ENCODE data around the gene VSIG4.
"Not testable (repeated sequence)": the region's sequence is repeated elsewhere in the genome, so short reads cannot be mapped to it uniquely, and the experiment has no call there.

The VSIG4 gene, protein sequence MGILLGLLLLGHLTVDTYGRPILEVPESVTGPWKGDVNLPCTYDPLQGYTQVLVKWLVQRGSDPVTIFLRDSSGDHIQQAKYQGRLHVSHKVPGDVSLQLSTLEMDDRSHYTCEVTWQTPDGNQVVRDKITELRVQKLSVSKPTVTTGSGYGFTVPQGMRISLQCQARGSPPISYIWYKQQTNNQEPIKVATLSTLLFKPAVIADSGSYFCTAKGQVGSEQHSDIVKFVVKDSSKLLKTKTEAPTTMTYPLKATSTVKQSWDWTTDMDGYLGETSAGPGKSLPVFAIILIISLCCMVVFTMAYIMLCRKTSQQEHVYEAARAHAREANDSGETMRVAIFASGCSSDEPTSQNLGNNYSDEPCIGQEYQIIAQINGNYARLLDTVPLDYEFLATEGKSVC

DNA sequence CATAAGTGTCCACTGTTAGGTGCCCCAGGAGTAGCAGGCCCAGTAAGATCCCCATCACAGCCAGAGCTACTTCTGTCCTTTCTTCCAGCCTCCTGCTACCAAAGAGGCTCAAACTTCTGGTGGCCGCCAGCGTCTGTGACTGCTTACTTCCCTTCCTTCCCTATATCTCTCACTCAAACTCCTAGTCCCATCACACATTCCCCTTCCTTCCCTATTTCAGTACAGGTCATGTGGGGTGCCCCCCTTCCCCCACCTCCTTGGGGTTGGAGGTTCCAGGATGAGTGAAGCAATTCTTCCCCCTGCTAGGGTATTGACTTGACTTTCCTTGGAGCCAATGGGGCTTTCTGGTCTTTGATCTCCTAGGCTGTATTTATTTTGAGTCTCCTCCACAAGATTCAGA is at the start of gene VSIG4:
Gene VSIG4, minus strand, starts transcription at position 137 of the 400 bp plus-strand sequence. Its CDS starts 82 bp downstream, at position 55.
- no peak for DNase-seq (ENCODE audit: low read depth, low spot score)

DNA sequence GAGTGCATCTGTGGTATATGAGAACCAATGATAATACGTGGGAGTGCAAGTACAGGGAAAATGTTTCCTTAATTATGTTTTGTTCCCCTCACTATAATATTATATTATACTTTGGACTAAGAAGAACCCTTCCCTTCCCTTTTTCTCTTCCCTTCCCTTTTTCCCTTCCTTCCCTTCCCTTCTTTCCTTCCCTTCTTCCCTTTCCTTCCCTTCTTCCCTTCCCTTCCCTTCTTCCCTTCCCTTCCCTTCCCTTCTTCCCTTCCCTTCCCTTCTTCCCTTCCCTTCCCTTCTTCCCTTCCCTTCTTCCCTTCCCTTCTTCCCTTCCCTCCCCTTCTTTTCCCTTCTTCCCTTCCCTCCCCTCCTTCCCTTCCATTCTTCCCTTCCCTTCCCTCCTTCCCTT is 36.9 kb upstream of the VSIG4 start:
- no peak for DNase-seq (ENCODE audit: low read depth, low spot score)

DNA sequence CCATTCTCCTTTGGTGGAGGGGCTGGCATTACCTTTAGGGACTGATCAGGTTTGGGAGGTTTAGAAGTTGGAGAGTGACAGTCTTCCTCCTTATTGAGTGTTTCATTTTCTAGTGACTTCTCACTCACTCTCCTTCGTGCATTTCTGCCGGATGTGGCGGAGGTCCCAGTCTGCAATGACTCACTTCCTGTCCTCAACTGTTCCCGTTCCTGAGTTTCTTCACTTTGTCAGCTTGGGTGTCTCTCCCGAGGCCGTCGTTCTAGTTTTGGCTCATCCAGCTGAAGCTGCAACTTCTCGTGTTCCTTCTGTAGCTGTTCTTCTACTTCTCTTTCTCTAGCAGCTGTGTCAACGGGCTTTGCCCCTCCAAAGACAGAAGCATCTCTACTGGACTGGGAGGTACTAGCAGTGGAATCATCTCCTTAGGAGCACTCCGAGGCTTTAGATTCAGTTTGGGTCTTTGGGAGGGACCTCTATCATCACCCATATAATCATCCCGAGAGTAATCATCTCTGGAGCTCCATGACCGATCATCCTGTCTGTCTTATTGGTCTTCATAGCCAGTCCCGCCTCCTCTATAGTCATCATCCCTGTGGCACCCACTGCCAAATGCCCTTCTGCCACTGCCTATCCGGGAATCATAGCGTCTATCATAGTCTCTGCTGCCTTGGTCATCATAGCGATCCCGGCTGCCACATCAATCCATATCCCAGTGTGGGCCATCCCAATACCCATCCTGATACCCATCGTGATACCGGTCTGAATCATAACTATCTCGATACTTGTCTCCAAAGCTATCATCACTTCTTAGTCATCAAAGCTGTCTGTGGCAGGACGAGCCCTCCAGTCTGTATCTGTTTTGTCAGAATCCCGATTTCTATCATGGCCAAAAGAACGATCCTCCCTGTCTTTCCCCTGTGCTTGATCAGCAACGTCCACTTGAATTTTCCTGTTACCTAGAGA is 35.3 kb upstream of the VSIG4 start:
- DNase-seq (ENCODE audit: low read depth, low spot score): no peak

DNA sequence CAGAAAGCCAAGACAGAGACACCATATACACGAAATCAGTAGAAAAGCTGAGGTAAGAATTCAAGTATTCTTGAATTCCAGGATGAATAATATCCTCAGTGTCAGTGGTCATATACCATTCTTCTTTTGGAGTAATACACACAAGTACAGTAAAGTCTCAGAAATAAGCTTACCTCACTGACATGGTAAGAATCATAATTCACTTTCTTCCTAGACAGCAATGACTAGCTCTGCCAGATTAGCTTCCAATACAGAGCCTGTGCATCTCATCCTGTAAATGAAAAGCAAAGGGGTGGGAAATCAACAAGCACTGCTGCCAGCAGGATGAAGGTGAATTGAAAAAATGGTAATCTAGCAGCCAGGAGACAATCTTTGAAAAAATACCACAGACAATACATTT is 31.2 kb upstream of the VSIG4 start:
- DNase-seq (ENCODE audit: low read depth, low spot score): no peak

DNA sequence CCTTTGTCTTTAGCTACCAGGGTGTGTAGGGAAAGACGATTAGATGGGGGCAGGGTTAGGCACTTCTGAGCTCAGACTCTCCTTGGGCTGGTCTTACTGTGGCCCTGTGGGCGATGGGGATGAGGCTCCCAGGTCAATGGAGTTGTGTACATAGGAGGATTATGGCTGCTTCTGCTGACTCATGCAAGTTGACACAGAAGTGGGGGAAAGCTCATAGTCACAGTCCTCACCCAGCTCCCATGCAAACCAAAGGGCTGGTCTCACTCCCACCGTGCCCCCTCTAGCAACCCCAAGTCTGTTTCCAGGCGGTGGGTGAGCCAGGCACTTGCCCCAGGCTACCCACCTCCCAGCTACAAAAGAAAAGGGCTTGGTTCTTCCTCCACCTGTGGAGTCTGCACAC is 24.4 kb upstream of the VSIG4 start:
- no peak for DNase-seq (ENCODE audit: low read depth, low spot score)

DNA sequence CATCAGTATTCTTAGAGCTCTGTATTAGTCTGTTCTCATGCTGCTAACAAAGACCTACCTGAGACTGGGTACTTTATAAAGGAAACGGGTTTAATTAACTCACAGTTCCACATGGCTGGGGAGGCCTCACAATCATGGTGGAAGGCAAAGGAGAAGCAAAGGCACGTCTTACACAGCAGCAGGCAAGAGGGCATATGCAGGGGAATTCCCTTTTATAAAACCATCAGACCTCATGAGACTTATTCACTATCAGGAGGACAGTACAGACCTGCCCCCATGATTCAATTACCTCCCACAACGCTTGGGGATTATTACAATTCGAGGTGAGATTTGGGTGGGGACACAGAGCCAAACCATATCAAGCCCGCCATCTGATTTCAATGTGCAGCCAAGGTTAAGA is 17.1 kb upstream of the VSIG4 start:
- not testable (repeated sequence) for DNase-seq (ENCODE audit: low read depth, low spot score)

DNA sequence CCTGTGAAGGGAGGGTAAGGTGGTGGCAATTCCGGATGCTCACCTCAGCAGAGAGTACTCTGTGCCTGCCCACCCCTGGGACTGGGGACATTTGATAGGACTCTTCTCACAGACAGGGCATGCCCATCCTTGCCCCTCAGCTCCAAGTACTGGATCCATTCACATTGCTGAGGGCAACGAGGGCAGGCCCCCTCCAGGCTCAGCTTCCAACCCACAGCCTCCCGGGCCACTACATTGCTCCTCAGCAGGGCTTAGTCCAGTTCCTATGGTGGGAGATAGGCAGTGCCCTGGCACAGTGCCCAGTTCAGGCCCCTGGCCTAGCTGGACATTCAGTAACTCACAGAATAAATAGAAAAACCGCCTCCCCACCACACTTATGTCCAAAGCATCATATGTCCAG is 15.1 kb upstream of the VSIG4 start:
- DNase-seq (ENCODE audit: low read depth, low spot score): no peak

DNA sequence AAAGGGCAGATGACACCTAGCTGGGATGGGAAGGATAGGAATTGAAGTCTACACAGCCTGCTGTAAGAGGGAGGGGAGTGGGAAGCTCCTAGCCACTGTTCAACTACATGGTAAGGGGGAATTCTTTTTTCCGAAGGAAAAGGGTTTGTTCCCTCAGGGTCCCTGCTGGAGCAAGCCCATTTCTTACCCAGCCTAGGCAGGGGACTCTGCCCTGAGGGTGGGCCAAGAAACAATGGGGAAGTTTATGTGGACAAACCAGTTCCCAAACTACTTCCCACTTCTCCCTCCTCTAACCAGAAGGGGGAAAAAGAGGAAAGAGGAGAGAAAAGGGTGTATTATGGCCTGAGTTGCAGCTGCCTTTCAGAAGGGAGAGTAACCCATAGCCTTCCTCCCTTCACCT is 13.5 kb upstream of the VSIG4 start:
- DNase-seq (ENCODE audit: low read depth, low spot score): no peak

DNA sequence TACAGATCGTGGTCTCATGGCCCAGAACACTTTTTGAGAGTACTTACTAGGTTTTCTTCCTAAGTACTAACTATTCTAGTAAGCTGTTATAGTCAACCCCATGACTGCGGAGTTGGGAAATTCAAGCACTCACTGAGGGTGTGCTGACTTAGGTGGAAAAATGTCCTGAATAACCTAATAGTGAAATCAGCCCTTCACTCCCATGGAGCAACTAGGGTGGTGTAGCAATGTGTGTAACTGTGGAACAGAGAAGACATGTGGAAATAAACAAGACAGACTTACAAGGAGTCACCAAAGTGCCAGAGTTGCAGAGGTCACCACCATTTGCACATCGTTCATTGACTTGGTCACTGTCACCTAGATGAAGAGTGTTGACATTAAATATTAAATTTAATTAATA is 12.1 kb upstream of the VSIG4 start:
- no peak for DNase-seq (ENCODE audit: low read depth, low spot score)

DNA sequence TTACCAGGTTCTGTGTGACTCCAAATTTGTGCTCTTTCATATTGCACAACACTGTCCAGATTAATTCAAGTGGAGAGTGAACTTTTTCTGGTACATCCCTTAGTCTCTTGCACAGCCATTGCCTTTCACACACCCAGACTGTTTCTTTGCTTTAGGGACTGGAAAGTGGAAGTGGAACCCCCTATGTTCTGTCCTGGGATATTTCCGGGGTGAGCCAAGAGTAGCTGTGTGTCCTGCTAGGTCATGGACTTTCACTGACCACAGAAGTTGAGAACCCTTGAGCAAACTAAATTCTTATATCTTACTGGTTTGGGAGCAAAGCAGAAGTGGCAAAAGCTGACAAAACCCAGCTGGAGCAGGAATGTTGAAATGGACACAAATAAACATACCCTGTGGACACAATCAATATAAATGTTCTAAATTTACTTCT is 10.3 kb upstream of the VSIG4 start:
- DNase-seq (ENCODE audit: low read depth, low spot score): no peak

DNA sequence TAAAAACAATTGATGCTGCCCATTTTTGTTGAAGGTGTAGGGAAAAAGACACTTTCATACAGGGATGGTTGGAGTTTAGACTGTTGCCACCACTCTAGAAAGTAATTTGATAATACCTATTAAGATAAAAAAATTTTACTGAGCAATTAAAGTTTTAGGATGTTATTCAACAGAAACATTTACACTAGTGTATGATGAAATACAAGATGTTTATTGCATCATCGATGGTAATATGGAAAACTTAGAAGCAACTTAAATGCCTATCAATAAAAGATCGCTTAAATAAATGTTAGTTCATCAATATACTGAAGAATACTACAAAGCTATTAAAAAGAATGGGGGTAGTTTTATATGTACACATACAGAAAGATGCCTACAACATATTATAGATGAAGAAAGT is 9.2 kb upstream of the VSIG4 start:
- no peak for DNase-seq (ENCODE audit: low read depth, low spot score)

DNA sequence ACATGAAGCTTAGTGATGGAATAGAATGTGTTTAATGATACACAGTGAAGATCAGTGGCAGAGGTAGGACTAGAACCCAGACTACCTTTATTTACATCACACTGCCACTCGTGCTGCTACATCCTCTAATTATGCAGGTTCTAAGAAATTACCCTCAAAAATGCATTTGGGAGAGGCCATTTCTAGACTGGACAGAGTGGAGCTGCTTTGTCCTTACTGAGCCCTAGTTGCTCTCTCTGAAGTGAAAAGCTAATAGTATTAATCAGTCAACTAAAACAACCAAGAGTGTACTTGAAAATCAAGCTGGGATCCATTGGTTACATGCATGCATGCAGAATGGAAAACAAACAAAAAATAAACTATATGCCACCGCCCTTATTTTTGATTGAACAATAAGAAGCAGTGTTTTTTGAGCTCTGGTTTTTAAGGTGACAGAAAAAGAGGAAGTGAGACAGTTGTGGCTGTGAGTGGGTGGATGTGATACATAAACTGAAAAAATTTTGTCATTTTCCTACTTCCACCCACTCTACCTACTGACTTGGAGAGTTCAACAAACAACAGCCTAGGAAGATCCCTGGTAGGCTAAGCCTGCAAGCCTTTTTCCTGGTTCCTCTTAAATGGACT is 6.8 kb upstream of the VSIG4 start:
- no peak for DNase-seq (ENCODE audit: low read depth, low spot score)

DNA sequence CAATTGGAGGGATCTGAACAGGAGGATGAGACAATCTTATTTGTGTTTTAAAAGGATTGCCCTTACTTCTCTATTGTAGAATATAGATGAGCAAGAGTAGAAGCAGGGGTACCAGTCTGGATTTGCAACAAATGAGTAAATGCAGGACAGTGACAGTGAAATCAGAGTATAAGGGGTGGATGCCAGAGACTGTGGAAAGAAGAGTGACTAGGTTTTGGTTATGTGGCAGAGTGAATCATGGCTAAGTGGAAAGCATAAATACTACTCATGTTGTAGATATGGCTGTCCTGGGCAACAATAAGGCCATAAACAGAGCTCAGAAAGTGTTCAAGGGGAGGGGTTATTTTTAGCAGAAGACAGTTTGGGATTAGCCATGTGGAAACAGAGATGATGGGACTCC is 6.0 kb upstream of the VSIG4 start:
- no peak for DNase-seq (ENCODE audit: low read depth, low spot score)

DNA sequence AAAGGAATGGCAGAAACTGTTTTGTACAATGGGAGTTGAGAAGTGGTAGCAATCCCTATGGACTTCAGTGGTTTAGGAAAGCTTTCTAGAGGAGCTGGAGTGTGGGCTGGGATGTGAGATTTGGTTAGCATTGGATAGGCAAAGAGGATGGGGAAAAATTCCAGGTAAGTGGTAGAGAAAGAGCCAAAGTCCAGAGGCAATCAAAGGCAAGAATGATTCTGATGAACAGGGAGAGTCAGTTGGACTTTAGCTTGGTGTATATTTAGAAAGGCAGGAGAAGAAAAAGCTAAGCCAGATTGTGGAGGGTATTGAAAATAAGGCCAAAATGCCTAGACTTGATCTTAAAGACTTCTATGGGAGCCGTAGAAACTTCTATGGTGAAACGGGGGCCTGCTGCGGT is 3.7 kb upstream of the VSIG4 start:
- no peak for DNase-seq (ENCODE audit: low read depth, low spot score)

DNA sequence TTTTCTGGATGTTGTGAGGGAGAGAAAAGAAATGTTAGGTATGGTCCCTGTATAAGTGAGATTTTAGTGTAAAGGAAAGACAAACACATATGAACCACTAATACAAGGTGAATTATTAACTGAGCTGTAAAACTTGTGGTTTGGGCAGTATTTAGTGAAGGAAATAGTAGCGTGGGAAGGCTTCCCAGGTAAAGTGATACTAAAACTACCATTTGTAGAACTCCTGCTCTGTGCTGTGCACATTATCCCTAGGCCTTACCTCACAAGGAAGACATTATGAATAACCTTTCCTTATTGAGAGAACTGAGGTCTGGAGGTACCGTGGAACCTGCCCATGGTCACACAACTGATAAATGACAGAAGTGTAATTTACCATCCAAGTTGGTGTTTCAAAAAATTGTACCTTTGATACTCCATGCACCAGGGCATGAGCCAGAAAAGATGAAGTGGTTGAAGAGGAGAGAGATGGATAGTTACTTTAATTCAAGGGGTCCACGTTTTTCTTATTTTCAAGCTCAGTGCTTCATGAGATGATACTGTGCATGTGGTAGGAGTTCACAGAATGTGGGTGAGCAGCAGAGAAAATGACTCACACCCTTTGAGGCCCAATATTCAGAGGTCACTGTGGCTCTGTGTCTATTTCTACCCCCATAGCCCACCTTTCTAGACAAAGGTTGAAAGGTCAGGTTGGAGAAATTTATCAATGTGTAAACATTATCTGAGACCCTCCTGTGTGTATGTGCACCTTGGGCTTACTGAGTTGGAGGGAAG is 2.6 kb upstream of the VSIG4 start:
- DNase-seq (ENCODE audit: low read depth, low spot score): no peak

DNA sequence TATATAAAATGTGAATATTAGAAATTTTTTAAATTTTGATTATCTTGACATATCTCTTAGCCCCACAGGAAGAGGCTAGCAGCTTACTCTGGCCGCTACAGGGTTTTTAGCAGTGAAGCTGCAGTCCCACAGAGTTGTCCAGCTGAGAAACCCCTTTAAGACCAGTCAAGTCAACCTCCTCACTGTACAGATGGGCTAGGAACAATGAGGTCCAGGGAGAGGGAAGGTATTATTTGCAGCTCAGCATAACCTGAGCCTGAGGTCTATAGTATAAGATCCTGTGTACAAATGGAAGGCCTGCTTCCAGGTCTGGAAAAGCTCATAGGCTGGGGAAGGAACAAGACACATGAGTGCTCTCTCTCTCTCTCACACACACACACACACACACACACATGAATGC is 1.8 kb downstream of the VSIG4 start:
- DNase-seq (ENCODE audit: low read depth, low spot score): no peak

DNA sequence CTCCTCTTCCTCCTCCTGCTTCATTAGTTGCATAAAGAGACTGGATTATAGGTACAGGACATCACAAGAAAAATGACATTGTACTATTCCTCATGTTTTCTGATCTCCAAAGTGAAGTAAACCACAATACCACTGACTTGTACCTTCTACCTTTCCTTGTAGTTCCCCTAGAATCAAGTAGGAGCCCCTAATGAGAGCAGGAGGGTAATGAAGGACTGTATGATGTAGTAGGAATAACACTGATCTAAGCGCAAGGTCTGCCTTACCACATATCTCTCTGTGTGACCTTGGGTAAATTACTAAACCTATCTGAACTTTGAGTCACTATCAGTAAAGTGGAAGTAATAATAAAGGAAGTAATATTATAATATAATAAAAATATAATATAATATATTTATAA is 3.6 kb downstream of the VSIG4 start:
- DNase-seq (ENCODE audit: low read depth, low spot score): no peak

DNA sequence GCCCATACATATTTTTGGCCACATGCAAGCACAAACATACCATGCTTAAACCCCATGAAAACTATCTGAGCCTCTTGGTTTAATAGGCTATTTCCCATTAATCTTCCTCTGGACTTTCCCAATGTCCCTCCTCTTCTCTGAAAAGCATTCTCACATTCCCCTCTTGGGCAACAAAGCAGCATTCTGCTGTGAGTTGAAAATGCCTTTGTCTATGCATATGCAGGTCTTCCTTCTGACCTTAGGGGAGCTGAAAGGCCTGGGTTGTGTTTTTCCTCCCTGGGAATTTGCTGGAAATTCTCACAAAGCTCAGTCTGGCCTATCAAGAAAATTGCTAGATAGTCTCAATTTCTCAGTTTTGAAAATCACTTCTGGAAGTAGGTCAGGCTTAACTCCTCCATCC is 4.2 kb downstream of the VSIG4 start:
- DNase-seq (ENCODE audit: low read depth, low spot score): no peak

DNA sequence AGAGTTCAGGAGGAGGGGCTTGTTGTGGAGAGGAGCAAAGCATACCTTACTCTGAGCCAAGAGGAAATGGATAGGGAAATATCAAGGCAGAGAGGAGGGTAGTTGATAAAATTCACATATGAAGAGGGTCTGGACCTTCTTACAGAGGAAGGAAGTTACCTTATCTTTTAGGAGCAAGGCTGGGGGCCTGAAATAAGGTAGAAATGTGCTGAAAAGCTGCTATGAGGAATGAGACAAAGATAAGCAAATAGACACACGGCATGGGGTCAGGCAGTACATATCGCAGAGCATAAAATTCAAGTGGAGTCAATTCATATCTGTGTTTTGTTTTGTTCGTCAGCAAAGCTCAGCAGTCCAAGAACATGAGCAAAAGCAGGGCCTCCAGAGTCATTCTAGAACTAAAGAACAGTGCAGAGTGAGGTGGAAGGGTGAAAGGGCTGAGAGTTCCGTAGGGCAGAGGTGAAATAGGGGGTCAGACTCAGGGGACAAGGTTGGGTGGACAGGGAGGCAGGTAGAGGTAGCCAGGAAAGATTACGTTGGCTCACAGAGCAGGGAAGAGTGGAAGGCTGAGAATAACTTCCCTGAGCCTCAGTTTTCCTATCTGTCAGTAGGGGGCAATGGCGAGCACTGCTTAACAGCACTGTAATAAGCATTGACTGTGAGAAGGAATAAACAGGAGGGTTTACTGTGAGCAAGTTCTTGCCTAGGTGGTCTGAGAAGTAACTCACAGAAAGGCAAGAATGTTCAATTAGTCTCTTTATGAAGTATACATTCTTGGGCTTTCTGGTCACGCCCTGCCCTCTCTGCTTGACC is 9.2 kb downstream of the VSIG4 start:
- no peak for DNase-seq (ENCODE audit: low read depth, low spot score)

DNA sequence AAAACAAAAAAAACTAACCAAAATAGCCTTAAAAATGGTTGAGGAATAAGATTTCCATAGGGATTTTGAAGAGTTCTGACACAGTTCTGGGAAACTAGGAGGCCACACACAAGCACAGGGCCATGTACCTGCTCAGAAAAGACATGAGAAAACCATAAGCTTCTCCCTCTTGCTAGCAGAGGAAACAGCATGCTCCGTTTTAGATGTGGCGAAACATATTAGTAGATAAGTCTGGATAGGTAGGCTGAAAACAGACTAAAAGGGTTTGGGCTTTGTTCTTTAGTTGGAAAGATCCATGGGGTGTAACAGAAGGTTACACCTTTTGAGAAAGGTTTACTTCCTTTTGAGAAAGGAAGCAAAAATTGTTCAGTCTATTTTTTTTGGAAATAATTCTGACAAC is 10.9 kb downstream of the VSIG4 start:
- no peak for DNase-seq (ENCODE audit: low read depth, low spot score)

DNA sequence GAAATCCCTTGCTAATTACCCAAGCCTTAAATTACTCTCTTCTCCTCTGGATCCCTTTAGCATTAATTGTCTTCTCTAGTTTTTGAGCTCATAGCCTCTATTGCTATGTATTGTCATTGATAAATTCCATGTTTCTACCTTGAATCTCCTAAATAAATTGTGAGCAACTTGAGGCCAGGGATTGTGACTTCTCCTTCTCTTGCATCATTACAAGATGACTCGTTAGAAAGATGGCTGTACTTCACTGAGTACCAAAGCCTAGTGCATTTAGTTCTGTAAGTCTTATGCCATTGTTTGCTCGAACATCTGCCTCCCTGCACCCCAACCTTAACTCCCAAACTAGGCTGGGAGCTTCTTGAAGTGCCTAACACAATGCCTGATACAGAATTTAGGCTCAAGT is 15.3 kb downstream of the VSIG4 start:
- DNase-seq (ENCODE audit: low read depth, low spot score): no peak
